Fibroblast of lung (primary cell): ENCODE measurements around the gene FAM193A. TPM values are rescaled to one million over a fixed set of nuclear protein-coding genes. Genes with fewer than 3 reads are reported as not detected.
A peak's percentile ranks its signal among the peaks of the same experiment; 100 is the strongest.
"Not testable (repeated sequence)": the region's sequence is repeated elsewhere in the genome, so short reads cannot be mapped to it uniquely, and the experiment has no call there.

Source experiments
- DNase-seq, 2 donors: peaks; one replicate each; pipeline versions ENCODE4 v3.0.0 to v3.0.0-alpha.2; 2010; ENCODE audit warnings: low read depth in 2 of 2
- H2AFZ ChIP-seq: 2 replicates; pipeline ENCODE4 v1.5.1; 2012; ENCODE audit warnings: low read length, control low read depth, inconsistent platforms
- H3K27ac ChIP-seq: 2 replicates; pipeline ENCODE4 v1.5.1; 2011; ENCODE audit warnings: low read length, control low read depth; ENCODE audit not compliant: insufficient read depth
- H3K27me3 ChIP-seq: 2 replicates; pipeline ENCODE4 v1.5.1; 2011; ENCODE audit warnings: mild to moderate bottlenecking, low read length; ENCODE audit not compliant: control insufficient read depth, insufficient read depth
- H3K36me3 ChIP-seq: 2 replicates; pipeline ENCODE4 v1.5.1; 2011; ENCODE audit warnings: low read length; ENCODE audit not compliant: control insufficient read depth, insufficient read depth
- H3K4me1 ChIP-seq: 2 replicates; pipeline ENCODE4 v1.5.1; 2011; ENCODE audit warnings: low read length; ENCODE audit not compliant: control insufficient read depth, insufficient read depth; ENCODE audit errors: extremely low read depth
- H3K4me2 ChIP-seq: 2 replicates; pipeline ENCODE4 v1.5.1; 2011; ENCODE audit warnings: low read length, control low read depth; ENCODE audit not compliant: insufficient read depth; ENCODE audit errors: extremely low read depth
- H3K4me3 ChIP-seq, 4 experiments: fragments of 200-600 bp in 1 of 4; sonication (generic) in 1 of 4; replicated peaks in 1 of 4; 2 replicates each; pipeline ENCODE4 v1.5.1; 2011 to 2016; ENCODE audit warnings: low read length in 4 of 4, low read depth in 3 of 4, mild to moderate bottlenecking in 3 of 4, control low read depth in 2 of 4, inconsistent platforms in 1 of 4, mixed read lengths in 1 of 4; ENCODE audit not compliant: insufficient read depth in 1 of 4; ENCODE audit errors: control extremely low read depth in 1 of 4
- H3K79me2 ChIP-seq: 2 replicates; pipeline ENCODE4 v1.5.1; 2012; ENCODE audit warnings: mild to moderate bottlenecking, low read length, inconsistent platforms; ENCODE audit not compliant: control insufficient read depth, insufficient read depth
- H3K9ac ChIP-seq: 2 replicates; pipeline ENCODE4 v1.5.1; 2011; ENCODE audit warnings: mild to moderate bottlenecking, low read length, control low read depth; ENCODE audit not compliant: insufficient read depth
- H3K9me3 ChIP-seq: 2 replicates; pipeline ENCODE4 v1.5.1; 2012; ENCODE audit warnings: low read depth, low read length; ENCODE audit not compliant: control insufficient read depth, insufficient read depth
- H4K20me1 ChIP-seq: 2 replicates; pipeline ENCODE4 v1.5.1; 2011; ENCODE audit warnings: low read length; ENCODE audit not compliant: control insufficient read depth, insufficient read depth; ENCODE audit errors: extremely low read depth
- CTCF ChIP-seq, 2 donors: IDR thresholded peaks in 1 of 2; conservative IDR thresholded peaks in 1 of 2; 1 replicate in 1 of 2; 2 replicates in 1 of 2; pipeline ENCODE4 v1.5.1; 2011 to 2012; ENCODE audit warnings: low read length in 2 of 2, control low read depth in 1 of 2, inconsistent platforms in 1 of 2, low read depth in 1 of 2, mild to moderate bottlenecking in 1 of 2
- EZH2 ChIP-seq: IDR thresholded peaks from 2 replicates; pipeline ENCODE4 v1.5.1; 2012; ENCODE audit warnings: low read length, control low read depth, mild to moderate bottlenecking; ENCODE audit errors: missing control alignments
- polyA plus RNA-seq, 2 donors: library from polyadenylated mRNA; depleted of rRNA in 1 of 2; stranded (reverse) in 1 of 2; unstranded in 1 of 2; fragments of >200 nt; gene quantifications; 2 replicates each; pipeline ENCODE4 v1.2.1, GENCODE V29; 2011 to 2012; ENCODE audit warnings: missing spikeins in 1 of 2
- total RNA-seq: library from RNA; depleted of rRNA; stranded (reverse); fragments of >200 nt; gene quantifications from 2 replicates; pipeline ENCODE4 v1.2.1, GENCODE V29; 2014

The FAM193A gene
- total and polyA plus RNA-seq, 2 donors (not counting 1 experiment from before 2014, with no cell fraction given): 5.6 to 10.9 TPM

- TF ChIP-seq CTCF (conservative IDR thresholded peaks at IDR 0.05 in 1 of 2, IDR thresholded peaks at IDR 0.05 in 1 of 2; ENCODE audit: low read depth in 1 of 2, low read length in 2 of 2) (no peak), EZH2 (no peak)
- peaks cover 5% of the 10 kb centered on the region for H3K4me1 ChIP-seq
- no peaks in the 10 kb centered on the region for H4K20me1 ChIP-seq
- no peak overlapping the region for H3K9ac ChIP-seq
- DNase-seq: peak in 1 of 2 donors; percentile 13
- H3K36me3 ChIP-seq: no peaks in the 10 kb centered on the region
- no peak overlapping the region for H3K27ac ChIP-seq
- H2AFZ ChIP-seq: no peak overlapping the region
- H3K27me3 ChIP-seq: no peaks in the 10 kb centered on the region
- no peaks in the 10 kb centered on the region for H3K9me3 ChIP-seq
- H3K79me2 ChIP-seq: no peaks in the 10 kb centered on the region
- H3K4me2 ChIP-seq: no peak overlapping the region
- no peak overlapping the region for H3K4me3 ChIP-seq
Observed at GRCh38 chr4:2761035-2761923, 224.8 kb downstream of the FAM193A start.

GRCh38 chr4:2762048-2762447, 225.6 kb downstream of the FAM193A start:
- Histone ChIP-seq H3K9me3 (no peaks in the 10 kb centered on the region), H3K79me2 (no peaks in the 10 kb centered on the region), H3K9ac (no peak overlapping the region), H3K27ac (no peak overlapping the region), H3K4me2 (no peak overlapping the region), H2AFZ (no peak overlapping the region), H4K20me1 (no peaks in the 10 kb centered on the region), H3K27me3 (no peaks in the 10 kb centered on the region), H3K4me3 (no peak overlapping the region), H3K4me1 (peaks cover 3% of the 10 kb centered on the region), H3K36me3 (no peaks in the 10 kb centered on the region)
- DNase-seq: no peak
- TF ChIP-seq EZH2 (no peak), CTCF (conservative IDR thresholded peaks at IDR 0.05 in 1 of 2, IDR thresholded peaks at IDR 0.05 in 1 of 2; ENCODE audit: low read depth in 1 of 2, low read length in 2 of 2) (no peak)

GRCh38 chr4:2762486-2763370, 226.3 kb downstream of the FAM193A start:
- H2AFZ ChIP-seq, H3K27ac ChIP-seq, H3K9me3 ChIP-seq, DNase-seq, H3K79me2 ChIP-seq, H3K9ac ChIP-seq, H3K4me2 ChIP-seq, H3K4me1 ChIP-seq, H3K36me3 ChIP-seq, H4K20me1 ChIP-seq, H3K27me3 ChIP-seq, H3K4me3 ChIP-seq: not testable (repeated sequence)
